ENCODE results near the gene WDFY2.

WDFY2 gene

DNA sequence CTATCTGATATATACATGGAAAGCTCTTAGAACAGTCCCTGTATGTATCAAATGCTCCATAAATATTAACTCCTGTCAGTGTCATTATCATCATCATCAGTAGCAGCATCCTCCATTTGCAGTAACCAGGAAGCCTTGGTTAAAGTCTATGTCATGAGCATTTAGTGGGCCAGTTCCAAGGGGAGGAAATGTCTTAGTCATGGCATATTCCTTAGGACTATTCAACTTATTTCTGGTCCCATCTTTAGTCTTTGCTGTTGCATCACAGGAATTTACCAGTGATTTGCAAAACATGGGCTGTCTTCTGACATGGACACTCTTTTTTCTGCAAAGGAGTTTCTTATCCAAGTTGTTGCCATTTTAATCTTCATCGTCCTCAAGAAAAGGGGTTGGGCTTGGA lies 98.4 kb downstream of the WDFY2 start:
- no peaks in the 10 kb centered on the region for H3K9me3 ChIP-seq
- no peak overlapping the region for H3K27ac ChIP-seq
- no peaks in the 10 kb centered on the region for H3K27me3 ChIP-seq
- peaks cover 14% of the 10 kb centered on the region for H3K36me3 ChIP-seq
- TF ChIP-seq CTCF (IDR thresholded peaks at IDR 0.05) = no peak
- H3K4me3 ChIP-seq (ENCODE audit: low read depth in 1 of 2, low read length in 1 of 2) = no peak overlapping the region
- H3K4me1 ChIP-seq (ENCODE audit: control insufficient read depth in 1 of 2, insufficient read depth in 1 of 2, low read depth in 1 of 2, low read length in 1 of 2) = no peaks in the 10 kb centered on the region

GRCh38 chr13:51683597-51683996 lies 99.3 kb downstream of the WDFY2 start:
- peaks cover 14% of the 10 kb centered on the region for H3K36me3 ChIP-seq
- H3K9me3 ChIP-seq = no peaks in the 10 kb centered on the region
- no peaks in the 10 kb centered on the region for H3K27me3 ChIP-seq
- H3K4me3 ChIP-seq (ENCODE audit: low read depth in 1 of 2, low read length in 1 of 2) = no peak overlapping the region
- no peaks in the 10 kb centered on the region for H3K4me1 ChIP-seq (ENCODE audit: control insufficient read depth in 1 of 2, insufficient read depth in 1 of 2, low read depth in 1 of 2, low read length in 1 of 2)
- TF ChIP-seq CTCF (IDR thresholded peaks at IDR 0.05) = no peak
- H3K27ac ChIP-seq = no peak overlapping the region

DNA sequence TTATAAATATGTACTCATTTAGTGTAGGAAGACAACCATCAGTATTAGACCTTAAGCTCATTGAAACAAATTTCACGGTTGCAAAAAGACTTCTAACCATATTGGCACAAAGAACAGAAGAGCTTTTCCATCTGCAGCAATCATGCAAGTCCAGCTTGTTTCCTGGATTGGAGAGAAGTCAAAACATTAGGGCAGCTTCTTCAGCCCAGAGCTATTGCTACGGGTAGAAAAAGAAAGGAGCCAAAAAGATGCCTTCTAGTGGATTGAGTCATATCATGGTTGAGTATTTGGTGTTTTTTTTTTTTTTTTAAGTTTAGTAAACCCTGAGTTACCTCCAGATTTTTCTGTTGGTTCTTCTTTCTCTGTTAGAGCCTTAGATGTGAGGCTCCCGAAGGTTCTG lies 99.8 kb downstream of the WDFY2 start:
- H3K4me1 ChIP-seq (ENCODE audit: control insufficient read depth in 1 of 2, insufficient read depth in 1 of 2, low read depth in 1 of 2, low read length in 1 of 2) = no peaks in the 10 kb centered on the region

DNA sequence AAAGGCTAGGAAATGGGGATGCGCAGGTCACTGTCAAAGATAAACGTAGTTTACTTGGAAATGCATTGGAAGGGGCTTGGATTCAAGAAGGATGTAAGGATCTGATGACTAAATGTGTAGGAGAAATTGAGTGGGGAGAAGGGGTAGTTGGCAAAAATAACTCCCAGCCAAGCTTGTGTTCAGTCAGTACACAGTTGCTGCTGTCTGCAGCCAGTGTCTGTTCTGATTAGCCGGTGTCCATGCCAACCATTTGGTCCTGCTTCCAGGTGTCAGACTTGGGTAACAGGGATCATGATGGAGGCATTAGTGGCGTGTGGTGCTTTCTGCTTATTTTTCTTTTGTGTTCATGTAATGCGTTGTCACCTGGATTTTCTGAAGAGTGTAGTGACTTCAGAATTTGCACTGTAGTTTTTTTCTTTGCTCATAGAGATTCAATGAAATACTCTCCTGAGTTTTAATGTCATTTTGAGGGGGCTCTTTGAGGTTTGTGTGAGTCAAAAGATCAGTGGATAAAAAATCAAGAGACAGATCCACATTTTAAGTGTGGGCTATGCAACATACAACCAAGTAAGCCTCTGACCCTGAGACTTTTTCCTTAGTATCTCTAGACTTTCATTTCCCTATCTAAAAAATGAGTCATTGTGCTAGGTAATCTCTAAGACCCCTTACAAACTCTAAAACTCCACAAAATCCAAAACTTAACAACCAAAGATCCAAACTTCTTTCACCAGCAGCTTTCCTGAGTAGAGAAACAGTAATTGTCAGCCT lies 103.9 kb downstream of the WDFY2 start:
- Histone ChIP-seq H3K9me3 (no peaks in the 10 kb centered on the region), H3K36me3 (no peaks in the 10 kb centered on the region), H3K27ac (no peak overlapping the region), H3K27me3 (no peaks in the 10 kb centered on the region), H3K4me3 (ENCODE audit: low read depth in 1 of 2, low read length in 1 of 2) (no peak overlapping the region), H3K4me1 (ENCODE audit: control insufficient read depth in 1 of 2, insufficient read depth in 1 of 2, low read depth in 1 of 2, low read length in 1 of 2) (no peaks in the 10 kb centered on the region)
- no peak for TF ChIP-seq CTCF (IDR thresholded peaks at IDR 0.05)

More for the DNA sequence above, 99.8 kb downstream of the WDFY2 start:
- Histone ChIP-seq H3K9me3 (no peaks in the 10 kb centered on the region), H3K36me3 (peaks cover 14% of the 10 kb centered on the region), H3K4me3 (ENCODE audit: low read depth in 1 of 2, low read length in 1 of 2) (no peak overlapping the region), H3K27me3 (no peaks in the 10 kb centered on the region), H3K27ac (no peak overlapping the region)
- no peak for TF ChIP-seq CTCF (IDR thresholded peaks at IDR 0.05)

DNA sequence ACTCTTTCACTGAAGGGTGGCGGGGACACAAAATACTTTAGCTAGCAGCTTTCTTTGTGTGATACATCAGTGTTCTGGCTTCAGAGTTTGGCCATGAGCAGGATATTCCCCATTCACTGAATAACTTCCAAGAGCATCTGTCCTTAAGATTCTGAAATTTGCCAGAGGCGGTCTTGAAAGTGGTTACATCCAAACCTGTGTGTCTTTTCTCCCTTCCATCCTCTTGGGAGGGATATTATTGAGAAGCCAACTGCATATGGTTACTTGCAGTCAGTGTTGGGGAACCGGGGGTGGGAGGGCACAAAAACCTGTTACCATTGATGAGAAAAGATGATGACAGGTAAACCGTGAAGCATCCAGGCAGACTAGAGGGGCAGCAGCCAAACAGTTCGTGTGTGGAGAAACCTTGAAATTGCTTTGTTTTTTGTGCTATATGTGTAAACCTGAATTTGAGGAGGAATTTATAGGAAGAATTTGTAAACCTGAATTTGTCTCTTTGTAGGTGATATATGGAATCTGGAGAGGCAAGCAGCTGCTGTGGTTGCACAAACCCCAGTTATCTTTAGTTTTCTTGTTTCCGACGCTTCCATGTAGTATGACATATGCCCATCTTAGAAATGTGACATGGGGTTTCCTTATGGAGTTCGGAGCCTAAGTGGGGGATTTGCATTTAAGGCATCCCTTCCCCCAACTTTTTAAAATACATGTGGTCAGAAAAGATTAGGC lies 104.8 kb downstream of the WDFY2 start:
- Histone ChIP-seq H3K4me1 (ENCODE audit: control insufficient read depth in 1 of 2, insufficient read depth in 1 of 2, low read depth in 1 of 2, low read length in 1 of 2) (no peaks in the 10 kb centered on the region), H3K9me3 (no peaks in the 10 kb centered on the region), H3K27me3 (no peaks in the 10 kb centered on the region), H3K36me3 (no peaks in the 10 kb centered on the region), H3K27ac (peak overlapping the region; percentile 15), H3K4me3 (ENCODE audit: low read depth in 1 of 2, low read length in 1 of 2) (no peak overlapping the region)
- TF ChIP-seq CTCF (IDR thresholded peaks at IDR 0.05) = no peak
